Neuronal stem cell (in vitro differentiated cells): ENCODE measurements around the gene MCEMP1.
A peak's percentile ranks its signal among the peaks of the same experiment; 100 is the strongest.

Experiments
- DNase-seq: peaks from one replicate; pipeline ENCODE4 v3.0.0-alpha.2; 2013; ENCODE audit warnings: low spot score
- H2AFZ ChIP-seq: one replicate; pipeline ENCODE4 v1.6.1; 2013; ENCODE audit warnings: mild to moderate bottlenecking, low read length, inconsistent platforms
- H2AK5ac ChIP-seq: 2 replicates; pipeline ENCODE4 v1.6.1; 2013; ENCODE audit warnings: low read depth, mild to moderate bottlenecking, inconsistent platforms, low read length, moderate library complexity, mixed read lengths
- H2BK120ac ChIP-seq: 2 replicates; pipeline ENCODE4 v1.6.1; 2013; ENCODE audit warnings: low read depth, mild to moderate bottlenecking, inconsistent platforms, low read length, moderate library complexity, mixed read lengths
- H2BK12ac ChIP-seq: one replicate; pipeline ENCODE4 v1.6.1; 2013; ENCODE audit warnings: low read length, inconsistent platforms
- H2BK15ac ChIP-seq: 2 replicates; pipeline ENCODE4 v1.6.1; 2013; ENCODE audit warnings: mild to moderate bottlenecking, low read length, inconsistent platforms, mixed read lengths
- H2BK5ac ChIP-seq: one replicate; pipeline ENCODE4 v1.6.1; 2013; ENCODE audit warnings: inconsistent platforms, mild to moderate bottlenecking, low read length, moderate library complexity
- H3K14ac ChIP-seq: one replicate; pipeline ENCODE4 v1.6.1; 2013; ENCODE audit warnings: low read length, inconsistent platforms
- H3K18ac ChIP-seq: 2 replicates; pipeline ENCODE4 v1.6.1; 2013; ENCODE audit warnings: low read length, inconsistent platforms
- H3K23ac ChIP-seq: 2 replicates; pipeline ENCODE4 v1.6.1; 2013; ENCODE audit warnings: low read depth, mild to moderate bottlenecking, mixed read lengths, low read length, inconsistent platforms; ENCODE audit not compliant: poor library complexity
- H3K27ac ChIP-seq: replicated peaks from 3 replicates; pipeline ENCODE4 v1.5.1; 2013; ENCODE audit warnings: low read length, inconsistent platforms
- H3K27me3 ChIP-seq, 3 experiments: 2 replicates each; pipeline ENCODE4 v1.6.1; 2013; ENCODE audit warnings: low read length in 3 of 3, mild to moderate bottlenecking in 2 of 3, inconsistent platforms in 1 of 3, low read depth in 1 of 3, mixed read lengths in 1 of 3, moderate library complexity in 1 of 3; ENCODE audit not compliant: control insufficient read depth in 3 of 3, insufficient read depth in 3 of 3
- H3K36me3 ChIP-seq, 2 donors: replicated peaks in 1 of 2; 2 replicates each; pipeline ENCODE4 v1.6.1; 2013; ENCODE audit warnings: low read length in 2 of 2; ENCODE audit not compliant: control insufficient read depth in 2 of 2, insufficient read depth in 2 of 2
- H3K4ac ChIP-seq: 2 replicates; pipeline ENCODE4 v1.6.1; 2013; ENCODE audit warnings: inconsistent platforms, mild to moderate bottlenecking, low read length, moderate library complexity
- H3K4me1 ChIP-seq, 2 donors: 1 replicate in 1 of 2; 2 replicates in 1 of 2; pipeline ENCODE4 v1.6.1; 2013; ENCODE audit warnings: low read length in 2 of 2, low read depth in 1 of 2; ENCODE audit not compliant: control insufficient read depth in 2 of 2, insufficient read depth in 1 of 2
- H3K4me2 ChIP-seq: one replicate; pipeline ENCODE4 v1.6.1; 2013; ENCODE audit warnings: mild to moderate bottlenecking, low read length, inconsistent platforms; ENCODE audit not compliant: insufficient read depth, poor library complexity, severe bottlenecking
- H3K4me3 ChIP-seq, 2 donors: 2 replicates each; pipeline ENCODE4 v1.5.1; 2013; ENCODE audit warnings: low read length in 2 of 2, mild to moderate bottlenecking in 2 of 2, inconsistent platforms in 1 of 2, moderate library complexity in 1 of 2
- H3K79me1 ChIP-seq: one replicate; pipeline ENCODE4 v1.6.1; 2013; ENCODE audit warnings: low read depth, mild to moderate bottlenecking, inconsistent platforms, low read length, moderate library complexity
- H3K9ac ChIP-seq: one replicate; pipeline ENCODE4 v1.6.1; 2013; ENCODE audit warnings: mild to moderate bottlenecking, low read depth, low read length, inconsistent platforms; ENCODE audit not compliant: poor library complexity
- H3K9me3 ChIP-seq, 2 donors: replicated peaks in 1 of 2; 2 replicates each; pipeline versions ENCODE3 to v1.6.1; 2013; ENCODE audit warnings: low read length in 2 of 2, mild to moderate bottlenecking in 2 of 2, inconsistent platforms in 1 of 2, low read depth in 1 of 2, mixed read lengths in 1 of 2, moderate library complexity in 1 of 2; ENCODE audit not compliant: control insufficient read depth in 2 of 2, insufficient read depth in 1 of 2
- H4K8ac ChIP-seq: one replicate; pipeline ENCODE4 v1.6.1; 2013; ENCODE audit warnings: low read depth, mild to moderate bottlenecking, inconsistent platforms, low read length, moderate library complexity
- H4K91ac ChIP-seq: one replicate; pipeline ENCODE4 v1.6.1; 2013; ENCODE audit warnings: low read length, low read depth, mild to moderate bottlenecking, inconsistent platforms; ENCODE audit not compliant: poor library complexity
- WGBS, 2 donors: extraction: QIAGEN DNeasy Blood & Tissue Kit; methylation state at CpG; one replicate each; pipeline ENCODE4 v1.1.7; 2013; ENCODE audit warnings: missing lambda C conversion rate in 2 of 2, mixed read lengths in 1 of 2; ENCODE audit not compliant: insufficient read length in 2 of 2, insufficient replicate concordance in 1 of 2; ENCODE audit errors: extremely low coverage in 2 of 2; 5-methylcytosine and 5-hydroxymethylcytosine counted together

MCEMP1 gene

DNA sequence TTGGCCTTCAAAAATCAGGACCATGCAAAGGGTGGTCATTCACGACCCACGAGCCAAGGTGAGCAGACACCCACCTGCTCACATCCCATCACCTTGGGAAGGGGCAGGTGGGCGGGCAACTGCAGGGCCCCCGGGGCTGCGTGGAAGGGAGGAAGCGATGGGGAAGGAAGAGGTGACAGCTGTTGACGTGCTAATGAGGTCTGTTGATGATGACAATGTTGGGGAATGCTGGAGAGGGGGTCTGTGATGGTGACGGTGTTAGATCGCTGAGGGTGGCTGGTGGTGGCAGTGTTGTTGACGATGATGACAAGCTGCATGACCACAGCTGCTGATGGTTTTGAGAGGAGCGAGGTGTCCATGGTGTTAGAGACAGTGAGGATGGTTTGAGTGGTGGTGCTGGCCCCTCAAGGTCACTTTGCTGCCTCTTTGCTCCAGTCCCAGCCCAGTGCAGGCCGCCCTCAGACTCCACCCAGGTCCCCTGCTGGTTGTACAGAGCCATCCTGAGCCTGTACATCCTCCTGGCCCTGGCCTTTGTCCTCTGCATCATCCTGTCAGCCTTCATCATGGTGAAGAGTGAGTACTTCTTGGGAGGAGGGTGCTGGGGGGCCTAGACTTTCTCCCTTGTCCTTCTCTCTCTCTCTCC, 900 bp downstream of the MCEMP1 start:
- Histone ChIP-seq H3K4me3 (peak overlapping the region in 1 of 2 donors; percentile 41), H3K27me3 (peaks cover 0 to 13% (median 8%) of the 10 kb centered on the region in 3 experiments), H2BK120ac (peak overlapping the region; percentile 87), H3K27ac (no peak overlapping the region), H3K9me3 (no peaks in the 10 kb centered on the region), H4K91ac (no peak overlapping the region), H3K36me3 (peaks cover 7 to 10% of the 10 kb centered on the region in 2 donors), H4K8ac (peak overlapping the region; percentile 92), H3K4ac (no peak overlapping the region), H3K14ac (peak overlapping the region; percentile 38), H2BK15ac (peak overlapping the region; percentile 89), H3K4me2 (no peak overlapping the region), H2AK5ac (peak overlapping the region; percentile 90), H2BK5ac (no peak overlapping the region), H3K18ac (no peak overlapping the region), H3K4me1 (peaks cover 8 to 9% of the 10 kb centered on the region in 2 donors), H3K79me1 (peaks cover 17% of the 10 kb centered on the region), H3K9ac (no peak overlapping the region), H3K23ac (peak overlapping the region; percentile 65), H2AFZ (peak overlapping the region; percentile 41), H2BK12ac (peak overlapping the region; percentile 58)
- DNase-seq = no peak
- WGBS, 2 donors = no CpG with 5 or more reads among the region's 12 CpGs

DNA sequence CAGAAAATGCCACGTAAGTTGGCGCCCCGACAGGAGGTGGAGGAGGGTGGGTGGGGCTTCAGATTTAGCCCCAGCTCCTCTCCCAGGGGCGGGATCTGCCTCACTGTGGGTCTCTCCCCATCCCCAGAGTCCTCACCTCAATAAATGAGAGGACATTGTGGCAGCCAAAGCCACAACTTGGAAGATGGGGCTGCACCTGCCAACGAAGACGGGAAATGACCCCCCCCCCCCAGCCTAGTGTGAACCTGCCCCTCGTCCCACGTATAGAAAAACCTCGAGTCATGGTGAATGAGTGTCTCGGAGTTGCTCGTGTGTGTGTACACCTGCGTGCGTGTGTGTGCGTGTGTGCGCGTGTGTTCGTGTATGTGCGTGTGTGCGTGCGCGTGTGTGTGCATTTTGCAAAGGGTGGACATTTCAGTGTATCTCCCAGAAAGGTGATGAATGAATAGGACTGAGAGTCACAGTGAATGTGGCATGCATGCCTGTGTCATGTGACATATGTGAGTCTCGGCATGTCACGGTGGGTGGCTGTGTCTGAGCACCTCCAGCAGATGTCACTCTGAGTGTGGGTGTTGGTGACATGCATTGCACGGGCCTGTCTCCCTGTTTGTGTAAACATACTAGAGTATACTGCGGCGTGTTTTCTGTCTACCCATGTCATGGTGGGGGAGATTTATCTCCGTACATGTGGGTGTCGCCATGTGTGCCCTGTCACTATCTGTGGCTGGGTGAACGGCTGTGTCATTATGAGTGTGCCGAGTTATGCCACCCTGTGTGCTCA, 2.3 kb downstream of the MCEMP1 start:
- Histone ChIP-seq H4K8ac (peak overlapping the region; percentile 94), H2BK5ac (no peak overlapping the region), H3K14ac (no peak overlapping the region), H2BK15ac (no peak overlapping the region), H3K4me1 (peaks cover 8 to 9% of the 10 kb centered on the region in 2 donors), H3K79me1 (peaks cover 17% of the 10 kb centered on the region), H3K36me3 (peaks cover 13 to 21% of the 10 kb centered on the region in 2 donors), H3K27ac (no peak overlapping the region), H3K9ac (no peak overlapping the region), H3K27me3 (peaks cover 0 to 11% (median 8%) of the 10 kb centered on the region in 3 experiments), H3K18ac (no peak overlapping the region), H3K4me2 (no peak overlapping the region), H2BK120ac (no peak overlapping the region), H2AK5ac (no peak overlapping the region), H4K91ac (no peak overlapping the region), H3K9me3 (no peaks in the 10 kb centered on the region), H2BK12ac (no peak overlapping the region), H3K4me3 (no peak overlapping the region), H3K23ac (no peak overlapping the region), H3K4ac (no peak overlapping the region), H2AFZ (peak overlapping the region; percentile 20)
- DNase-seq = no peak
- WGBS, 2 donors = no CpG with 5 or more reads among the region's 30 CpGs

- H3K18ac ChIP-seq = peak overlapping the region; percentile 94
- peak overlapping the region; percentile 97 for H2BK12ac ChIP-seq
- H2AFZ ChIP-seq = peak overlapping the region; percentile 94
- H3K27ac ChIP-seq = no peak overlapping the region
- no peak overlapping the region for H2BK120ac ChIP-seq
- H3K4ac ChIP-seq = no peak overlapping the region
- no peaks in the 10 kb centered on the region for H3K9me3 ChIP-seq
- no peak overlapping the region for H4K91ac ChIP-seq
- H2BK5ac ChIP-seq = peak overlapping the region; percentile 93
- peaks cover 8 to 9% of the 10 kb centered on the region in 2 donors for H3K4me1 ChIP-seq
- peaks cover 0 to 11% (median 8%) of the 10 kb centered on the region in 3 experiments for H3K27me3 ChIP-seq
- H3K4me3 ChIP-seq = peak overlapping the region; percentile 49 to 97
- peaks cover 13 to 21% of the 10 kb centered on the region in 2 donors for H3K36me3 ChIP-seq
- H3K23ac ChIP-seq = peak overlapping the region; percentile 89
- peak overlapping the region; percentile 73 for H3K4me2 ChIP-seq
- peak overlapping the region; percentile 96 for H4K8ac ChIP-seq
- WGBS, 2 donors = no CpG with 5 or more reads among the region's 22 CpGs
- H2AK5ac ChIP-seq = peak overlapping the region; percentile 1
- no peak for DNase-seq
- H3K9ac ChIP-seq = no peak overlapping the region
- H2BK15ac ChIP-seq = peak overlapping the region; percentile 81
- peak overlapping the region; percentile 82 for H3K14ac ChIP-seq
- peaks cover 17% of the 10 kb centered on the region for H3K79me1 ChIP-seq
These were observed 3.1 kb downstream of the MCEMP1 start for GRCh38 chr19:7679771-7680605.
